HG02840 (cell line): Measurements from ENCODE around the gene ASB13.
A peak's percentile ranks its signal among the peaks of the same experiment; 100 is the strongest.

ENCODE experiments used
- ATAC-seq: cut with Tn5 transposase; IDR thresholded peaks from one replicate; pipeline ENCODE4 v1.9.1; 2021; ENCODE audit warnings: mild to moderate bottlenecking, moderate library complexity, moderate number of reproducible peaks; ENCODE audit not compliant: unreplicated experiment, low FRiP score

The ASB13 gene

GRCh38 chr10:5648494-5649457 lies 17.6 kb downstream of the ASB13 start:
- no peak for ATAC-seq

GRCh38 chr10:5647507-5648240 lies 18.7 kb downstream of the ASB13 start:
- ATAC-seq, result no peak

GRCh38 chr10:5645944-5646617 lies 20.3 kb downstream of the ASB13 start:
- ATAC-seq, result no peak

- ATAC-seq, result no peak
Observed at GRCh38 chr10:5645375-5645774, 21.0 kb downstream of the ASB13 start.

GRCh38 chr10:5644930-5645329 lies 21.5 kb downstream of the ASB13 start:
- ATAC-seq, result no peak

- ATAC-seq, result no peak
Observed at GRCh38 chr10:5643346-5644067, 22.9 kb downstream of the ASB13 start.

GRCh38 chr10:5641501-5641900 lies 24.9 kb downstream of the ASB13 start:
- no peak for ATAC-seq

GRCh38 chr10:5640501-5640900 lies 25.9 kb downstream of the ASB13 start:
- no peak for ATAC-seq

- ATAC-seq, result no peak
Observed at GRCh38 chr10:5640036-5640435, 26.4 kb downstream of the ASB13 start.

GRCh38 chr10:5639066-5639465 lies 27.3 kb downstream of the ASB13 start:
- ATAC-seq, result no peak

GRCh38 chr10:5638494-5638893 lies 27.9 kb downstream of the ASB13 start:
- no peak for ATAC-seq

- ATAC-seq, result no peak
Observed at GRCh38 chr10:5634918-5635317, 31.5 kb downstream of the ASB13 start.

GRCh38 chr10:5633166-5633749 lies 33.1 kb downstream of the ASB13 start:
- ATAC-seq, result no peak

- no peak for ATAC-seq
Observed at GRCh38 chr10:5632446-5632845, 33.9 kb downstream of the ASB13 start.

- ATAC-seq, result no peak
Observed at GRCh38 chr10:5631936-5632335, 34.5 kb downstream of the ASB13 start.

GRCh38 chr10:5630112-5630436 lies 36.3 kb downstream of the ASB13 start:
- no peak for ATAC-seq

- ATAC-seq, result peak; percentile 82
Observed at GRCh38 chr10:5629303-5630111, 36.9 kb downstream of the ASB13 start.

- no peak for ATAC-seq
Observed at GRCh38 chr10:5628451-5629302, 37.7 kb downstream of the ASB13 start.
